ENCODE measurements around the gene CDH13.

DNA sequence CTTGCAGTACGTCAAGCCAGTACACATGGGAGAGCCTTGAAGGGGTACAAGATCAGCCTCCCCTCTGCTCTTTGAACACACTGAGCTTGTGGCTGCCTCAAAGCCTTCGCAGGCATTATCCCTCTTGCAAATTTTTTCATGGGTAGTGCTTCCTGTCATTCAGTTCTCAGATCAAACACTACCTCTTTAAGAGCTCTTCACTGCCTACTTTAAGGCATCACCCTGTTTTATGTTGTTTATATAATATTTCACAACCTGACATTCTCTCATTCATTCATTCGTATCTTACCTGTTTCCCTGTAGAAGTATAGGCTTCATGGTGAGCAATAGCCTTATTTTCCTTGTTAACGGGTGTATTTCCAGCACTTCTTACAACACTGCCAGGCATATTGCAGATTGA, 269.1 kb downstream of the CDH13 start:
- TF ChIP-seq, protein P1, sequence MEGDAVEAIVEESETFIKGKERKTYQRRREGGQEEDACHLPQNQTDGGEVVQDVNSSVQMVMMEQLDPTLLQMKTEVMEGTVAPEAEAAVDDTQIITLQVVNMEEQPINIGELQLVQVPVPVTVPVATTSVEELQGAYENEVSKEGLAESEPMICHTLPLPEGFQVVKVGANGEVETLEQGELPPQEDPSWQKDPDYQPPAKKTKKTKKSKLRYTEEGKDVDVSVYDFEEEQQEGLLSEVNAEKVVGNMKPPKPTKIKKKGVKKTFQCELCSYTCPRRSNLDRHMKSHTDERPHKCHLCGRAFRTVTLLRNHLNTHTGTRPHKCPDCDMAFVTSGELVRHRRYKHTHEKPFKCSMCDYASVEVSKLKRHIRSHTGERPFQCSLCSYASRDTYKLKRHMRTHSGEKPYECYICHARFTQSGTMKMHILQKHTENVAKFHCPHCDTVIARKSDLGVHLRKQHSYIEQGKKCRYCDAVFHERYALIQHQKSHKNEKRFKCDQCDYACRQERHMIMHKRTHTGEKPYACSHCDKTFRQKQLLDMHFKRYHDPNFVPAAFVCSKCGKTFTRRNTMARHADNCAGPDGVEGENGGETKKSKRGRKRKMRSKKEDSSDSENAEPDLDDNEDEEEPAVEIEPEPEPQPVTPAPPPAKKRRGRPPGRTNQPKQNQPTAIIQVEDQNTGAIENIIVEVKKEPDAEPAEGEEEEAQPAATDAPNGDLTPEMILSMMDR (tag by site-specific recombination; IDR thresholded peaks at IDR 0.05) = no peak
- TF ChIP-seq ZNF548 (tag by site-specific recombination; IDR thresholded peaks at IDR 0.05) (no peak), GLIS1 (tag by site-specific recombination; IDR thresholded peaks at IDR 0.05) (no peak)

Measured in HEK293 (cell line).